G401 (cell line): ENCODE data around the gene SRGAP2. TPM values are rescaled to one million over a fixed set of nuclear protein-coding genes. Genes with fewer than 3 reads are reported as not detected.
A peak's percentile ranks its signal among the peaks of the same experiment; 100 is the strongest.
"Not testable (repeated sequence)": the region's sequence is repeated elsewhere in the genome, so short reads cannot be mapped to it uniquely, and the experiment has no call there.

Source experiments
- DNase-seq: peaks from one replicate; pipeline ENCODE4 v3.0.0-alpha.2; 2015; ENCODE audit warnings: low spot score
- in situ Hi-C: cut with HindIII; loops from 2 replicates; pipeline ENCODE4 v1.10.0; 2016; ENCODE audit warnings: low sequenced_read_pairs, mixed read lengths
- total RNA-seq: library from RNA; depleted of rRNA; stranded (reverse); fragments of >200 nt; shearing (Covaris generic); gene quantifications from 2 replicates; pipeline ENCODE4 v1.2.3, GENCODE V29; 2014; rRNA removed

SRGAP2 gene
- total RNA-seq, 1 experiment from 2014 or later, result 16.5 TPM

GRCh38 chr1:206240288-206240687 lies 36.9 kb downstream of the SRGAP2 start:
- in situ Hi-C loops, DNase-seq: not testable (repeated sequence)

DNA sequence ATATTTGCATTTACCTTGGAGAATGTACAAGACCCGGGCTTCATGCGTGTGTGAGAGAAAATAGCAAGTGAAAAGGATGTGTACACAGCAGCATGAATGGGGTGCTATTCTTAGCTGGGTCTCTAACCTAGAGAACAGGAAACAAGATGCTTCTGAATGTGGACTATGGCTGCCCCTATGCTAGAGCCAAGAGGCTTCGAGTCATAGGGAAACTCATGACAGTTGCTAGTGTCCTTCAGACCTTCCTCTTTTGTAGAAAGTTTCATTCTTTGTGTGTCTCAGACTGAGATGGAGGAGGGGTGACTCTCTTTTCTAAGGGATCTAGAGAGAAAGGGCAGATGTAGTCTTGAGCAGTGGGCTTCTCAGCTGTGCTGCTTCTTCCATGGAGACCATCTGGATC lies 40.0 kb downstream of the SRGAP2 start:
- DNase-seq, in situ Hi-C loops: not testable (repeated sequence)

- DNase-seq, in situ Hi-C loops: not testable (repeated sequence)
Observed at GRCh38 chr1:206245479-206245878, 42.1 kb downstream of the SRGAP2 start.

- DNase-seq, in situ Hi-C loops: not testable (repeated sequence)
Observed at GRCh38 chr1:206246129-206246886, 43.0 kb downstream of the SRGAP2 start.

- in situ Hi-C loops, DNase-seq: not testable (repeated sequence)
Observed at GRCh38 chr1:206250953-206251681, 47.8 kb downstream of the SRGAP2 start.

- in situ Hi-C loops, result not testable (repeated sequence)
- DNase-seq, result peak; percentile 13
Observed at GRCh38 chr1:206252680-206253335, 49.5 kb downstream of the SRGAP2 start.

Other genes starting within 250 kb of the SRGAP2 start
- gene RAB7B, start 200.1 kb upstream of the SRGAP2 start, total RNA-seq, result 0.85 TPM in 1 of 2 replicates, not detected in the other
- not detected in 2 replicates for gene CTSE, start 179.6 kb upstream of the SRGAP2 start, total RNA-seq
- gene RHEX, start 150.4 kb upstream of the SRGAP2 start, total RNA-seq, result not detected in 2 replicates
- not detected in 2 replicates for gene AVPR1B, start 86.2 kb upstream of the SRGAP2 start, total RNA-seq
- gene FAM72A, start 702 bp upstream of the SRGAP2 start, total RNA-seq, result 8.4 and 18.6 TPM in 2 replicates